Dermis blood vessel endothelial cell (primary cell): Measurements from ENCODE around the gene TOGARAM2. TPM values are rescaled to one million over a fixed set of nuclear protein-coding genes. Genes with fewer than 3 reads are reported as not detected.
"Not testable (repeated sequence)": the region's sequence is repeated elsewhere in the genome, so short reads cannot be mapped to it uniquely, and the experiment has no call there.

Experiments used
- DNase-seq: peaks from one replicate; pipeline ENCODE4 v3.0.0; 2010
- total RNA-seq: library from RNA; depleted of rRNA; stranded (reverse); fragments of >200 nt; gene quantifications from 2 replicates; pipeline ENCODE4 v1.2.3, GENCODE V29; 2014

Gene TOGARAM2
- total RNA-seq, 1 donor from 2014 or later, result not detected

DNA sequence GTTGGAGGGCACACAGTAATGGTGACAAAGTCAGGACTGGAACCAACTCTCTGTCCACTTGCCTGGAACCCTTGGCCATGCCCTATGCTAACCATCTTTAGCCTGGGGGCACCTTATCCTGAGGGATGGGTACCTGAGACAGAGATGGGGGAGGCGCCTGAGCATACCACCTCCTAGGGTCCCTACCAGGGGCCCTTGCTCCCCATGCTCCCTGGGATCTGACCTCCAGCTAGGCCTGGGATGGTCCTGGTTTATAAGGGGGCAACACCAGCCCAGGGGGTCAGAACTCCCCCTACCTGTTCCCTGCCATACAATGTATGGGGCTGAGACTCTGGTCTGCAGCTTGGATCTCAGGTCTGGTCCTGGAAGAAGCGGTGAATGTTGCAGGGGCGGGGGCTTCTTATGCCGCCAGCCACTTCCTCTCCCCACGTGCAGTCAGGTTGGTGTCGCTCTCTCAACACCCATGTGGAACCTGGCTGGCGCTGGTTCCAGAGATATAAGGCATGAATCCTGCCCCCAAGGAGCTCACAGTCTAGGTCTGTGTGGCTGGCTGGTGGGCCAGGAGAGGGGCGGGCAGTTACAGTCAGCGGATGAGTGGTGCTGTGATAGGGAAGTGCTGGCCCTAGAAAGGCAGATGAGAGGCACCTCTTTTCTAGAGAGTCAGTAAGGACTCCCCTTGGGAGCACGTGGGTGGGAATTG lies 3.8 kb upstream of the TOGARAM2 start:
- DNase-seq, result no peak

DNA sequence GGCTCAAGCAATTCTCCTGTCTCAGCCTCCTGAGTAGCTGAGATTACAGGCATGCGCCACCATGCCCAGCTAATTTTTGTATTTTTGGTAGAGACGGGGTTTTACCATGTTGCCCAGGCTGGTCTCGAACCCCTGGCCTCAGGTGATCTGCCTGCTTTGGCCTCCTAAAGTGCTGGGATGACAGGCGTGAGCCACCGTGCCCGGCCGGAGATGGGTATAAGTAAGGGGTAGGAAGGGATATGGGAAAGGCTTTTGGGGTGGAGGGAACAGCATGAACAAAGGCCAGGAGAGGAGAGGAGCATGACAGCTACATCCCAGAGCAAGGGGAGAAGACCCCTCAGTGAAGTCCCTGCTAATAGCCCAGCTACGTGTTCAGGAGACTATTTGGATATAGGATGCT lies 3.1 kb upstream of the TOGARAM2 start:
- not testable (repeated sequence) for DNase-seq

DNA sequence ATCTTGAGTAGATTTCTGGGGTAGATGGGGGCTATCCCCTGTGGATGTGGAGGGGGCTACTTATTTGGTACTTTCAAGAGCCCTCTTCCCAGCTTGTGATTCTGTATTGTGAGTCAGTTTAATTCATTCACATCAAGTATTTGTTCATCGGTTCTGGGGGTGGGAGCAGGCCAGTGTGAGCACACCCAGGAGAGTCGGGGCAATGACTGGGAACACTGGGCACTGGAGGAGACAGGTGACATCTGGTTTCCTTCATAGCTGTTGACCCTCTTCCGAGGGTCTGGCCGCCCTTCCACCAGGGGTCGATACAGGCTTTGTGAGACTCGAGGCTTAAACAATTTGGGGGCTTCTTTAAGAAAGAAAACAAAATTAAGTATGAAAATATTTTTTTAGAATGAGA lies 2.5 kb upstream of the TOGARAM2 start:
- no peak for DNase-seq

DNA sequence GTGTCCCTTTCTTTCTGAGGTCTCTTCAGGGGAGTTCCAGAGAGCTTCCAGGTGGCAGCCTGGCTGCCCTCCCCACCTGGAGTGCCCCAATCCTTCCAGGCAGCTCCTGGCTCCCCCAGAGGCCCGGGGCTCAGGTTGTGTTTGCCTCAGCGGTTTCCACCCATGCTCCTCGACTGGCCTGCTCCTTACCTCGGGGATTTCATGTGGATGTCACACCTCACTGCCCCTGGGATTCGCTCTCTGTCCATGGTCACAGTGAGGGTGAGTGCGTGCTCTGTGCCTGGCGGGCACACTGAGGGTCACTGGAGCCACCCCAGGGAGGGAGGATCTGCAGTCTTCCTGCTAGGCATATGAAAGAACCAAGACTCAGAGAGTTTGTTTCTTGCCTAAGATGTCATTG lies 2.1 kb upstream of the TOGARAM2 start:
- no peak for DNase-seq

- no peak for DNase-seq
These were observed 1.3 kb upstream of the TOGARAM2 start for GRCh38 chr2:28979576-28980366.

DNA sequence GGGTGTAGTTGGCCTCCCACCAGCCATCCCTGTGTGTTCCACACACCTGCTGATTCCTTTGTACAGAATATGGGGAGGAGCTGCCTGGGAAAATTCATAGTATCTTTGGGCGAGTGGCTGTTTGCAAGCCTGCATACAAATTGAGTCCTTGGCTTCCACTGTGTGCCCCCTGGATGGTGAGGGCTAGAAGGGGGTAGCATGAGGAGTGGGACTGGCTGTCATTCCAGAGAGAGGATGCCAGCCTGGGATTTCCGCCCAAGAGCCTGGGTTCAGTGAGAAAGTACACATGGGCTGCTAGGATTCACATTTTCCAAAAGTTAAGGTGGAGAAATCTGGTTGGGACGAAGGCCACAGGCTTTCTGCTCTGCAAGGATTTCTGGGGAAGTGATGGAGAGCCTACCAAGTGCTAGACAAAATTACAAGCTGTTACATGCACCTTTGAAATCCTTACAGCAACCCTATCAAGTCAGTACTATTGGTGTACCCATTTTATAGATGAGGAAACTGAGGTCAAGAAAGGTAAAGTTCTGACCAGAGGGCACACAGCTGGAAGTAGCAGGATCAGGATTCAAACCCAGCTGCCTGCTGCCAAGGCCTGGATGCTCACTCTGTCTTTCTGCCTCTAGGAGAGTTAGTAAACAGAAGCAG lies 606 bp upstream of the TOGARAM2 start:
- DNase-seq, result no peak

- no peak for DNase-seq
These were observed 700 bp downstream of the TOGARAM2 start for GRCh38 chr2:28981620-28982376.

- DNase-seq, result no peak
These were observed 1.4 kb downstream of the TOGARAM2 start for GRCh38 chr2:28982381-28982950.

GRCh38 chr2:28986429-28986828 lies 5.3 kb downstream of the TOGARAM2 start:
- DNase-seq, result peak; percentile 44

DNA sequence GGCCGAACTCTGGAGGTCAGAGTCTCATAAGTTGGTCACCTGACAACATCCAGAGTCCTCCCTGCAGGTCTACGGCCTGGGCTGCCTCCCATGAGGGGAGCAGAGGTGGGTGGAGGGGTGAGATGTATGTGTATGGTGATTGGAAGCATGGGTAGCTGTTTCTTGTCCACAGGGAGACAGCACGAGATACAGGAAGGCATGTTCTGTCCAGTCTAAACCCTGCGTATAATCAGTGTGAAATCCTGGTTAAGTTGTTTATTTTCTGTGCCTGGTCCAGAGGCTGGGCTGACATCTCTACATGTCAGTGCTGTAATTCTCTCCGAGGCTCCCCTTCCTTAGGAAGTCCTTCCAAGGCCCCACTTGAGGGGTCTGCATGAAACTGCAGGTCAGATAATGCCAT lies 8.9 kb downstream of the TOGARAM2 start:
- DNase-seq, result no peak

DNA sequence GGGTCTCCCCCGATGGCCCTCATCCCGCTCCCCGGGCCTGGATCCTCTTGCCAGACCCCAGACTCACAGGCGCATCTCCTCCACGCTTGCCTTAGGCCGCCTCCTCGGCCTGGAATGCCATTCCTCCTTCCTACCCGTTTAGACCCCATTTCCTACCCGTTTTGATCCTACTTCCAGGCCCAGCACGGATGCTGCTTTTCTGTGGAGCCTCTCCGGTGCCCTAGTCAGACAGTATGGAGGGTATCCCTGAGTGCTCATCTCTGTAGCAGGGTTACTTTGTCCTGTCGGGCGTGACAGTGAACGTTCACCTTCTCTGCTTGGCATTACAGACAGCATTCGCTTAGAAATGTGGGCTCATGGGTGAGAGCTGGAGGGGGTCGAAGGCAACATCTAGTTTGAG lies 9.3 kb downstream of the TOGARAM2 start:
- DNase-seq, result no peak

GRCh38 chr2:28991021-28991420 lies 9.9 kb downstream of the TOGARAM2 start:
- no peak for DNase-seq

- no peak for DNase-seq
These were observed 10.4 kb downstream of the TOGARAM2 start for GRCh38 chr2:28991460-28991859.

DNA sequence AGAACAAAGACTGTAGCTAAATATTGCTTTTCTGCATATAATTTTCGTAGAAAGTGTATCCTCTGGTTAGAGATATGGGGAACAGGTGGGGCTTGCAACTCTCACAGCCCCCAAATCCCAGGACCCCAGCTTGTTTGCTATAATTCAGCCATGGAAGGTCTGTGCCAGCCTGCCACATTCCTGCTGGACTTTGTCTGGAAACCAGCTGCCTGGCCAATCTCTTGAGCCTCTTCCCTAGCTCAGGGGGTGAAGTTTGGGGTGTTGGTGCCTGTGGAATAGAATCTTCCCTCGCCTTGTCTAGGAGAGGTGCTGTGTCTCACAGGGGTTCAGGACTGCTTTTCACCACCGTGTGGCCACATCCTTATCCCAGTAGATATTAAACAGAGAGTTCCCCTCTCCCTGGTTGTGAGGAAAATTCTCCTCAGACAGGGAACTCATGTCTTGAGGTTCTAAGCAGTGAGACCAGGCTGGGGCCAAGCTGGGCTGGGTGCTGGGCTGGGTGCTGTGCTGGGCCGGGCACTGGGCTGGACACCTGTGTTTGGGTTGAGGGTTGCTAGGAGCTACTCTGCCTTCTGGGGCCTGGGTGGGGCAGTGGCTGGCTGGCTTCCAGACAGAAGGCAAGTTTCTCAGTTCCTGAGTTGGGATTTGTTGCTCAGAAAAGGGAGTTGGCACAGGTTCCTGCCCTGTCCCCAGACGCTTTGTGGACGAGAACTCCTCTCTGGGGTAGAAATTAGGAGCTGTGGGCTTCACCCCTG lies 12.3 kb downstream of the TOGARAM2 start:
- DNase-seq, result no peak

- no peak for DNase-seq
These were observed 13.0 kb downstream of the TOGARAM2 start for GRCh38 chr2:28994074-28994473.

GRCh38 chr2:28994679-28995078 lies 13.6 kb downstream of the TOGARAM2 start:
- DNase-seq, result no peak

GRCh38 chr2:28995765-28996750 lies 15.0 kb downstream of the TOGARAM2 start:
- no peak for DNase-seq

- no peak for DNase-seq
These were observed 16.2 kb downstream of the TOGARAM2 start for GRCh38 chr2:28997237-28997846.

DNA sequence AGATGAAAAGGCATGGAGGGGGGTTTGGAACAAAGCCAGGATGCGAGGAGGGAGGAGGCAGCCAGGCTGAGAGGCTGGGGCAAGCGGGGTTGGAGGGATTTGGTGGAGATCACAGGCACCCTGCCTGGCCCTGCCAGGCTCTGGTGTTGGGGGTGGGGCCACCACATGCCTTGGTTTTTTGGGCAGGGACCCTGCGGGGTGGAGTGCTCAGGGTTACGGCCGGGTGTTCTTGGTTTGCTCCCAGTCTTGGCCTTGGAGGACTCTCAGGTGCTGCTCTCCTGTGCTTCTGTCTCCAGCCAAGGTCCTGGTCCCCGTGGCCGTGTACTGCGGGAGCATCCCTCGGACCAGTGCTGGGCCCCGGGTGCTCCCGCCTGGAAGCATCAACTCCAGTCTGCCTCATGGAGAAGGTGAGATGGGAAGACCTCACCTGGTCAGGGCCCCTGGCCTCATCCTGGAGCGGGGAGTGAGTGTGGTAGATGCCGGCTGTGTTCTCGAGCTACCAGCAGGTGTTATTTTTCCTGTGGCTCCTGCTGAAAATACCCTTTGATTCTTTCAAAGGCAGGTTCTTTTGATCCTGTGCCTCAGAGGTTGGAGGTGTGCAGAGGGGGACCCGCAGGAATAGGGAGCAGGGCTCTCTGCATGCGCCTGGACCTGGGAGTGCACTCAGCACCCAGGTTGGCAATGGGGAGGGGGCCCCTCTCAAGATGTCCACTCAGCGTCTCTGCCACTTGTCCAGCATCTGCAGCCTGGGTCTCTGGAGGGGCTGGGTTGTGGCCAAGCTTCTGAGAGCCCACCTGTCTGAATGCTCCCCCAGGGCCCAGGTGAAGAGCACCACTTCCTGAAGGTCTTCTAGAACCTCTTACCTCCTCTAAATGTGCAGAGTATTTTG lies 17.0 kb downstream of the TOGARAM2 start:
- no peak for DNase-seq
